Thyroid gland (tissue), 4 donors: ENCODE results near the gene WNT7A. TPM values are rescaled to one million over a fixed set of nuclear protein-coding genes. Genes with fewer than 3 reads are reported as not detected.

ENCODE experiments used
- DNase-seq, 2 donors: peaks; one replicate each; pipeline ENCODE4 v3.0.0-alpha.2; 2019
- H3K27ac ChIP-seq, 3 donors: fragments of 200-600 bp; sonication (generic); 1 replicate in 2 of 3; 2 replicates in 1 of 3; pipeline ENCODE4 v1.5.1; 2016 to 2019; ENCODE audit warnings: mild to moderate bottlenecking in 1 of 3, moderate library complexity in 1 of 3
- H3K27me3 ChIP-seq: fragments of 200-600 bp; sonication (generic); one replicate; pipeline ENCODE4 v1.5.1; 2019
- H3K36me3 ChIP-seq, 2 donors: fragments of 200-600 bp; sonication (generic); one replicate each; pipeline ENCODE4 v1.5.1; 2016 to 2019
- H3K4me1 ChIP-seq, 2 donors: fragments of 200-600 bp; sonication (generic); one replicate each; pipeline ENCODE4 v1.5.1; 2017 to 2019
- H3K4me3 ChIP-seq, 3 donors: fragments of 200-600 bp; sonication (generic); replicated peaks in 1 of 3; 1 replicate in 2 of 3; 2 replicates in 1 of 3; pipeline ENCODE4 v1.5.1; 2016; ENCODE audit warnings: mild to moderate bottlenecking in 1 of 3
- H3K9me3 ChIP-seq: fragments of 200-600 bp; sonication (generic); one replicate; pipeline ENCODE4 v1.5.1; 2017
- POLR2A ChIP-seq, 2 donors: fragments of 450-650 bp; IDR thresholded peaks; one replicate each; pipeline ENCODE4 v1.6.1; 2017; ENCODE audit warnings: antibody characterized with exemption in 2 of 2, mild to moderate bottlenecking in 2 of 2, moderate library complexity in 1 of 2
- WGBS, 2 donors: methylation state at CpG; one replicate each; pipeline ENCODE4 v1.1.5; 2017; 5-methylcytosine and 5-hydroxymethylcytosine counted together
- intact Hi-C: fragments of 100-400 bp; cut with DNase I; formaldehyde crosslinking; loops from one replicate; pipeline ENCODE4 v1.15.1; 2023
- total RNA-seq, 4 donors: library from RNA; depleted of rRNA; stranded (reverse); fragments of >200 nt; gene quantifications; one replicate each; pipeline ENCODE4 v1.2.3, GENCODE V29; 2016
- TF ChIP-seq, protein P1 (sequence below), 6 experiments: fragments of 200-600 bp in 3 of 6; fragments of 450-650 bp in 3 of 6; sonication (generic) in 3 of 6; IDR thresholded peaks; one replicate each; pipeline ENCODE4 v1.5.1; 2016 to 2019; ENCODE audit warnings: antibody characterized with exemption in 6 of 6, mild to moderate bottlenecking in 2 of 6, inconsistent platforms in 1 of 6, moderate library complexity in 1 of 6

Gene WNT7A
- total RNA-seq, 4 donors from 2014 or later = not detected

DNA sequence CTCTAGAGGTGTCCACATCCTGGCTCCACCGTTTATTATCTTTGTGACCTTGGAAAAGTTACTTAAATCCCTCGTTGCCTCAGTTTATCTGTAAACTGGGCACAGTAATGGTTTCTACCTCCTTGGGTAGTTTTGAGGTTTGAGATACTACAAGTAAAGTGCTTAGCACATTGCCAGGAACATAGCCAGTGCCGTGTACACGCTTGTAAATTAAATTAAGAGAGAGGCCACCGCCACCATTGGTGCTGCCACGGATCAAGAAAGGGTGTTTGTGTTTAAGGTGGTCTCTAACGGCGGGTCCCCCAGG, 5.8 kb upstream of the WNT7A start:
- no peak for DNase-seq
- Histone ChIP-seq H3K4me1 (peaks cover 2% of the 10 kb centered on the region in 2 donors), H3K27me3 (no peaks in the 10 kb centered on the region), H3K36me3 (no peaks in the 10 kb centered on the region), H3K9me3 (no peaks in the 10 kb centered on the region), H3K27ac (no peak overlapping the region), H3K4me3 (no peak overlapping the region)
- intact Hi-C loops = loop anchor here (5.0 kb wide), 1 partner anchor 228 kb away; no protein-coding TSS in a partner anchor
- TF ChIP-seq POLR2A (IDR thresholded peaks at IDR 0.05) = no peak
- TF ChIP-seq, protein P1, sequence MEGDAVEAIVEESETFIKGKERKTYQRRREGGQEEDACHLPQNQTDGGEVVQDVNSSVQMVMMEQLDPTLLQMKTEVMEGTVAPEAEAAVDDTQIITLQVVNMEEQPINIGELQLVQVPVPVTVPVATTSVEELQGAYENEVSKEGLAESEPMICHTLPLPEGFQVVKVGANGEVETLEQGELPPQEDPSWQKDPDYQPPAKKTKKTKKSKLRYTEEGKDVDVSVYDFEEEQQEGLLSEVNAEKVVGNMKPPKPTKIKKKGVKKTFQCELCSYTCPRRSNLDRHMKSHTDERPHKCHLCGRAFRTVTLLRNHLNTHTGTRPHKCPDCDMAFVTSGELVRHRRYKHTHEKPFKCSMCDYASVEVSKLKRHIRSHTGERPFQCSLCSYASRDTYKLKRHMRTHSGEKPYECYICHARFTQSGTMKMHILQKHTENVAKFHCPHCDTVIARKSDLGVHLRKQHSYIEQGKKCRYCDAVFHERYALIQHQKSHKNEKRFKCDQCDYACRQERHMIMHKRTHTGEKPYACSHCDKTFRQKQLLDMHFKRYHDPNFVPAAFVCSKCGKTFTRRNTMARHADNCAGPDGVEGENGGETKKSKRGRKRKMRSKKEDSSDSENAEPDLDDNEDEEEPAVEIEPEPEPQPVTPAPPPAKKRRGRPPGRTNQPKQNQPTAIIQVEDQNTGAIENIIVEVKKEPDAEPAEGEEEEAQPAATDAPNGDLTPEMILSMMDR (IDR thresholded peaks at IDR 0.05) = no peak
- WGBS, 2 donors = 35 to 40% methylated on average over 8 of the region's 8 CpGs

DNA sequence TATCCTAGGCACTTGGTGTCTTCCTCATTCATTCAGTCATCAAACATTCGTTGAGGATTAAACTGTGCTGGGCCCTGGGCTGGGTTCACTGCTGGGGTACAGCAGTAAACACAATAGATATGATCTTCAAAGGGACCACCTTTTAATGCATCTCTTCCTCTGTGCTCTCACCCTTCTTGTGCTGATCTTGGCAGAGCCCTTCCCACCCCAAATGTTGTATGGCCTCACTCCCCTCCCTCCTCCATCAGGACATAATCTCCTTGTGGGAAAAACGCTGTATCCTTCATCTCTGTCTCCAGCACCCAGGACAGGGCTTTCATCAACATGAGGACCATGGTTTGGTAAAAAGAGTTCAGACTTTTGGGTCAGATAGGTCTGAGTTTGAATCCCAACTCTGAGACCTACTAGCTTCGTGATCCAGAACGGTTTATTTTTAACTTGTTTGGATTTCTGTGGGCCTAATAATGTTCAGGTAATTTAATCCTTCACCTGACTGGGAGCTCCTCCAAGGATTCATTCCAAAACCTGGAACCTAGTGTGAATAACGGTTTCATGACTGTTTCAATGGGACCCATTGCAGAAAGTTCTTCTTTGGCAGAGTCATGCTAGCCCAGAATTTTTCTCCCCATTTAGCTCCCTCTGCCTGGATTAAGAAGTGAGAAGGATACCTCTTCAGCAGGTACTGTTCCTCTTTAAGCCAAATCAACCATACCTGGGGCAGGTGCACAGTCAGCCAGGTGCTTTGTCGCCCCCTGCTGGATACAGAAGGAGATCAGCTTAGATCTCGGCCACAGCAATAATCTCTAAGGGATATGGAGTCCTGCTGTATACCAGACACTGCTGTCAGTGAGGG, 5.2 kb upstream of the WNT7A start:
- DNase-seq = peak; percentile 72 to 73
- 25 to 30% methylated on average over 7 of the region's 7 CpGs for WGBS, 2 donors
- intact Hi-C loops = loop anchor here (5.0 kb wide), 1 partner anchor 228 kb away; no protein-coding TSS in a partner anchor

DNA sequence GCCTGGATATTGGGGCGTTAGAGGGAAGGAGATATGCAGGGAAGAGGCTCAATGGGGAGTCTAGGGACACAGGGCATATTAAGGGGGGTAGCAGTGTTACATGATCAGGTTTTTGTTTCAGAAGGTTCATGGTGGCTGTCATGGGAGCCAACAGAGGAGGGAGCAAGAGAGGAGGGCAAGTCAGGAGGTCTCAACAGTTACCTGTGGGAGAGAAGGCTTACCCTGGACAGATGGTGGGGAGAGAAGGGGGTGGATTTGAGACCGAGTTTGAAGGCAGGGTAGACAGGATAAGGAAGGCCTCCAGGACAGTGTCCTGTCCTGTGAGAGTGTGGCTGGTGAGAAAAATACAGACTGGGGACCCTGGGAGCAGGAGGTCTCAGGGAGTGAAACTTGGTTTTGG, 3.8 kb upstream of the WNT7A start:
- H3K4me3 ChIP-seq = no peak overlapping the region
- H3K27ac ChIP-seq = no peak overlapping the region
- intact Hi-C loops = no loop called here
- H3K9me3 ChIP-seq = no peaks in the 10 kb centered on the region
- peaks cover 6% of the 10 kb centered on the region for H3K27me3 ChIP-seq
- WGBS, 2 donors = 42 to 68% methylated on average over 2 of the region's 2 CpGs
- no peaks in the 10 kb centered on the region for H3K36me3 ChIP-seq
- TF ChIP-seq, protein P1 (IDR thresholded peaks at IDR 0.05) = no peak
- TF ChIP-seq POLR2A (IDR thresholded peaks at IDR 0.05) = no peak
- peaks cover 10 to 22% of the 10 kb centered on the region in 2 donors for H3K4me1 ChIP-seq
- DNase-seq = no peak

More for the DNA sequence above, 5.2 kb upstream of the WNT7A start:
- Histone ChIP-seq H3K4me1 (peaks cover 7 to 8% of the 10 kb centered on the region in 2 donors), H3K9me3 (no peaks in the 10 kb centered on the region), H3K36me3 (no peaks in the 10 kb centered on the region), H3K4me3 (no peak overlapping the region), H3K27me3 (no peaks in the 10 kb centered on the region), H3K27ac (no peak overlapping the region)
- no peak for TF ChIP-seq POLR2A (IDR thresholded peaks at IDR 0.05)
- TF ChIP-seq, protein P1 (IDR thresholded peaks at IDR 0.05) = peak in 5 of 6 experiments; percentile 53 to 84 (median 71)

DNA sequence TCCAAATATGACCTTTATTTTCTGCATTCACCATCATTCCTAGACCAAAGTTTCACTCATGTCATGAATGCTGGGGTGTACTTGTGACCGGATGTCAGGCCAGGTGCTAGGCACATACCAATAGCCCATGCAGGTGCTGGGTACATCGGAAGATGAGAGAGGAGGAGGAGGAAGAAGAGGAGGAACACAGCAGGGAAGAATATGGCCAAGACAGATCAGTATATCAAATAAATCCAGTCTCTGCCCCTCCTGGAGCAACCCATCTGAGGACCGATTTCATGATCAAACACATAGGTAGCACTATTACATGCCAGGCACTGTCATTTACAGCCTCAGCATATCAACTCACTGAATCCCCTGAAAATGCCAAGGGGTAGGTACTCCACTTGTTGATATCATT, 3.0 kb upstream of the WNT7A start:
- TF ChIP-seq, protein P1 (IDR thresholded peaks at IDR 0.05) = no peak
- no peak for TF ChIP-seq POLR2A (IDR thresholded peaks at IDR 0.05)
- Histone ChIP-seq H3K4me3 (no peak overlapping the region), H3K4me1 (peaks cover 15 to 30% of the 10 kb centered on the region in 2 donors), H3K36me3 (no peaks in the 10 kb centered on the region), H3K27ac (no peak overlapping the region), H3K27me3 (peaks cover 10% of the 10 kb centered on the region), H3K9me3 (no peaks in the 10 kb centered on the region)
- 94 to 97% methylated on average over 3 of the region's 3 CpGs for WGBS, 2 donors
- intact Hi-C loops = no loop called here
- DNase-seq = no peak
